ENCODE measurements around the gene LTBP1. TPM values are rescaled to one million over a fixed set of nuclear protein-coding genes. Genes with fewer than 3 reads are reported as not detected.

Gene LTBP1
- total and polyA plus RNA-seq, 2 experiments from 2014 or later: 15.7 to 49.8 TPM

GRCh38 chr2:33395034-33395433, 448.3 kb downstream of the LTBP1 start (continued):
- TF ChIP-seq, protein P1, sequence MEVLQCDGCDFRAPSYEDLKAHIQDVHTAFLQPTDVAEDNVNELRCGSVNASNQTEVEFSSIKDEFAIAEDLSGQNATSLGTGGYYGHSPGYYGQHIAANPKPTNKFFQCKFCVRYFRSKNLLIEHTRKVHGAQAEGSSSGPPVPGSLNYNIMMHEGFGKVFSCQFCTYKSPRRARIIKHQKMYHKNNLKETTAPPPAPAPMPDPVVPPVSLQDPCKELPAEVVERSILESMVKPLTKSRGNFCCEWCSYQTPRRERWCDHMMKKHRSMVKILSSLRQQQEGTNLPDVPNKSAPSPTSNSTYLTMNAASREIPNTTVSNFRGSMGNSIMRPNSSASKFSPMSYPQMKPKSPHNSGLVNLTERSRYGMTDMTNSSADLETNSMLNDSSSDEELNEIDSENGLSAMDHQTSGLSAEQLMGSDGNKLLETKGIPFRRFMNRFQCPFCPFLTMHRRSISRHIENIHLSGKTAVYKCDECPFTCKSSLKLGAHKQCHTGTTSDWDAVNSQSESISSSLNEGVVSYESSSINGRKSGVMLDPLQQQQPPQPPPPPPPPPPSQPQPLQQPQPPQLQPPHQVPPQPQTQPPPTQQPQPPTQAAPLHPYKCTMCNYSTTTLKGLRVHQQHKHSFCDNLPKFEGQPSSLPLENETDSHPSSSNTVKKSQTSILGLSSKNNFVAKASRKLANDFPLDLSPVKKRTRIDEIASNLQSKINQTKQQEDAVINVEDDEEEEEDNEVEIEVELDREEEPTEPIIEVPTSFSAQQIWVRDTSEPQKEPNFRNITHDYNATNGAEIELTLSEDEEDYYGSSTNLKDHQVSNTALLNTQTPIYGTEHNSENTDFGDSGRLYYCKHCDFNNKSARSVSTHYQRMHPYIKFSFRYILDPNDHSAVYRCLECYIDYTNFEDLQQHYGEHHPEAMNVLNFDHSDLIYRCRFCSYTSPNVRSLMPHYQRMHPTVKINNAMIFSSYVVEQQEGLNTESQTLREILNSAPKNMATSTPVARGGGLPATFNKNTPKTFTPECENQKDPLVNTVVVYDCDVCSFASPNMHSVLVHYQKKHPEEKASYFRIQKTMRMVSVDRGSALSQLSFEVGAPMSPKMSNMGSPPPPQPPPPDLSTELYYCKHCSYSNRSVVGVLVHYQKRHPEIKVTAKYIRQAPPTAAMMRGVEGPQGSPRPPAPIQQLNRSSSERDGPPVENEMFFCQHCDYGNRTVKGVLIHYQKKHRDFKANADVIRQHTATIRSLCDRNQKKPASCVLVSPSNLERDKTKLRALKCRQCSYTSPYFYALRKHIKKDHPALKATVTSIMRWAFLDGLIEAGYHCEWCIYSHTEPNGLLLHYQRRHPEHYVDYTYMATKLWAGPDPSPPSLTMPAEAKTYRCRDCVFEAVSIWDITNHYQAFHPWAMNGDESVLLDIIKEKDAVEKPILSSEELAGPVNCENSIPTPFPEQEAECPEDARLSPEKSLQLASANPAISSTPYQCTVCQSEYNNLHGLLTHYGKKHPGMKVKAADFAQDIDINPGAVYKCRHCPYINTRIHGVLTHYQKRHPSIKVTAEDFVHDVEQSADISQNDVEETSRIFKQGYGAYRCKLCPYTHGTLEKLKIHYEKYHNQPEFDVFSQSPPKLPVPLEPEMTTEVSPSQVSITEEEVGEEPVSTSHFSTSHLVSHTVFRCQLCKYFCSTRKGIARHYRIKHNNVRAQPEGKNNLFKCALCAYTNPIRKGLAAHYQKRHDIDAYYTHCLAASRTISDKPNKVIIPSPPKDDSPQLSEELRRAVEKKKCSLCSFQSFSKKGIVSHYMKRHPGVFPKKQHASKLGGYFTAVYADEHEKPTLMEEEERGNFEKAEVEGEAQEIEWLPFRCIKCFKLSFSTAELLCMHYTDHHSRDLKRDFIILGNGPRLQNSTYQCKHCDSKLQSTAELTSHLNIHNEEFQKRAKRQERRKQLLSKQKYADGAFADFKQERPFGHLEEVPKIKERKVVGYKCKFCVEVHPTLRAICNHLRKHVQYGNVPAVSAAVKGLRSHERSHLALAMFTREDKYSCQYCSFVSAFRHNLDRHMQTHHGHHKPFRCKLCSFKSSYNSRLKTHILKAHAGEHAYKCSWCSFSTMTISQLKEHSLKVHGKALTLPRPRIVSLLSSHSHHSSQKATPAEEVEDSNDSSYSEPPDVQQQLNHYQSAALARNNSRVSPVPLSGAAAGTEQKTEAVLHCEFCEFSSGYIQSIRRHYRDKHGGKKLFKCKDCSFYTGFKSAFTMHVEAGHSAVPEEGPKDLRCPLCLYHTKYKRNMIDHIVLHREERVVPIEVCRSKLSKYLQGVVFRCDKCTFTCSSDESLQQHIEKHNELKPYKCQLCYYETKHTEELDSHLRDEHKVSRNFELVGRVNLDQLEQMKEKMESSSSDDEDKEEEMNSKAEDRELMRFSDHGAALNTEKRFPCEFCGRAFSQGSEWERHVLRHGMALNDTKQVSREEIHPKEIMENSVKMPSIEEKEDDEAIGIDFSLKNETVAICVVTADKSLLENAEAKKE (CRISPR knock-in tag; IDR thresholded peaks at IDR 0.05): no peak
- TF ChIP-seq POLR2AphosphoS5 (IDR thresholded peaks at IDR 0.05; ENCODE audit: low read depth): no peak

DNA sequence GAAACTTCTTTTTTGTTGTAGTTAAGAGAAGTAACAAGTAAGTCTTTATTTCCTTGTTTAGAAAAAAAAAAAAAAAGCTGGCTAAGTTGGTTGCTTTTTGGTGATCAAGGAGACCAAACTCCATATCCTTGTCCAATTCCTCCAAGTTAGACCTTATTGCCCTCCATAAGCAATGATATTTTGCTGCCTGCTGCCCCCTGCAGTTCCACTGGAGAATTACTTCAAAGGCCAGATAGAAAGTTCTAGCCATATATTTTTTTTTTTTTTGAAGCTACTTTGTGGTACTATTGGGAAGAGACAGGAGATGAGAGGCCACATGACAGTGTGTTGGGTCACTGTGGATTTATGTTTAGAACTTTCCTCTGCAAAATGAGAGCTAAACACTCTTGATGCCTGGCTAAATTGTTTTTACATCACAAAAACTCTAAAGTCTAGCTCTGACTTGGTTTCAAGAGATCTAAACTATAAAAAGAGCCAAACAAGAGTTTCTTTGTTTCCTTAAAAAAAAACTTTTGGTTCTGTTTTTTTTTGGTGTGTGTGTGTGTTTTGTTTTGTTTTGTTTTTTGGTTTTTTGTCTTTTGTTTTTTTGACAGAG, 449.0 kb downstream of the LTBP1 start:
- H3K4me1 ChIP-seq (ENCODE audit: insufficient read depth): peaks cover 4% of the 10 kb centered on the region
- no peaks in the 10 kb centered on the region for H4K20me1 ChIP-seq (replicated peaks; ENCODE audit: insufficient read depth)
- DNase-seq (ENCODE audit: low spot score) (peak; percentile 62), ATAC-seq (no peak)
- no peaks in the 10 kb centered on the region for H3K9me2 ChIP-seq (ENCODE audit: insufficient read depth)
- H3K36me3 Mint-ChIP-seq (ENCODE audit: low read depth): peaks cover 13% of the 10 kb centered on the region; the same call in 2 of the 3 replicates
- peaks cover 4% of the 10 kb centered on the region; the same call in 1 of the 3 replicates for H3K9me3 Mint-ChIP-seq
- H3K79me2 ChIP-seq (replicated peaks; ENCODE audit: insufficient read depth): no peaks in the 10 kb centered on the region
- H3K36me3 ChIP-seq (ENCODE audit: insufficient read depth): no peaks in the 10 kb centered on the region
- H3F3A ChIP-seq (replicated peaks; ENCODE audit: low read depth): no peaks in the 10 kb centered on the region
- H3K27ac ChIP-seq (ENCODE audit: low read depth): no peak overlapping the region
- no peak overlapping the region for H2AFZ ChIP-seq
- H3K27me3 Mint-ChIP-seq (ENCODE audit: insufficient read depth, low read depth, poor library complexity): peaks cover 4% of the 10 kb centered on the region
- no peak overlapping the region for H3K4me3 ChIP-seq
- H3K4me1 Mint-ChIP-seq: peaks cover 9% of the 10 kb centered on the region; the same call in 2 of the 3 replicates
- no peak overlapping the region for H3K4me3 Mint-ChIP-seq
- H3K27ac Mint-ChIP-seq: no peak overlapping the region
- H3K27me3 ChIP-seq (ENCODE audit: insufficient read depth): no peaks in the 10 kb centered on the region
- H3K4me2 ChIP-seq: no peak overlapping the region
- TF ChIP-seq, protein P2, sequence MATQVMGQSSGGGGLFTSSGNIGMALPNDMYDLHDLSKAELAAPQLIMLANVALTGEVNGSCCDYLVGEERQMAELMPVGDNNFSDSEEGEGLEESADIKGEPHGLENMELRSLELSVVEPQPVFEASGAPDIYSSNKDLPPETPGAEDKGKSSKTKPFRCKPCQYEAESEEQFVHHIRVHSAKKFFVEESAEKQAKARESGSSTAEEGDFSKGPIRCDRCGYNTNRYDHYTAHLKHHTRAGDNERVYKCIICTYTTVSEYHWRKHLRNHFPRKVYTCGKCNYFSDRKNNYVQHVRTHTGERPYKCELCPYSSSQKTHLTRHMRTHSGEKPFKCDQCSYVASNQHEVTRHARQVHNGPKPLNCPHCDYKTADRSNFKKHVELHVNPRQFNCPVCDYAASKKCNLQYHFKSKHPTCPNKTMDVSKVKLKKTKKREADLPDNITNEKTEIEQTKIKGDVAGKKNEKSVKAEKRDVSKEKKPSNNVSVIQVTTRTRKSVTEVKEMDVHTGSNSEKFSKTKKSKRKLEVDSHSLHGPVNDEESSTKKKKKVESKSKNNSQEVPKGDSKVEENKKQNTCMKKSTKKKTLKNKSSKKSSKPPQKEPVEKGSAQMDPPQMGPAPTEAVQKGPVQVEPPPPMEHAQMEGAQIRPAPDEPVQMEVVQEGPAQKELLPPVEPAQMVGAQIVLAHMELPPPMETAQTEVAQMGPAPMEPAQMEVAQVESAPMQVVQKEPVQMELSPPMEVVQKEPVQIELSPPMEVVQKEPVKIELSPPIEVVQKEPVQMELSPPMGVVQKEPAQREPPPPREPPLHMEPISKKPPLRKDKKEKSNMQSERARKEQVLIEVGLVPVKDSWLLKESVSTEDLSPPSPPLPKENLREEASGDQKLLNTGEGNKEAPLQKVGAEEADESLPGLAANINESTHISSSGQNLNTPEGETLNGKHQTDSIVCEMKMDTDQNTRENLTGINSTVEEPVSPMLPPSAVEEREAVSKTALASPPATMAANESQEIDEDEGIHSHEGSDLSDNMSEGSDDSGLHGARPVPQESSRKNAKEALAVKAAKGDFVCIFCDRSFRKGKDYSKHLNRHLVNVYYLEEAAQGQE (IDR thresholded peaks at IDR 0.05; ENCODE audit: unreplicated experiment): no peak
- TF ChIP-seq POLR2AphosphoS5 (IDR thresholded peaks at IDR 0.05; ENCODE audit: low read depth) (no peak), EZH2 (IDR thresholded peaks at IDR 0.05; ENCODE audit: low read depth, unreplicated experiment) (no peak), EZH2phosphoT487 (IDR thresholded peaks at IDR 0.05; ENCODE audit: unreplicated experiment) (no peak), ZNF331 (CRISPR knock-in tag; IDR thresholded peaks at IDR 0.05; ENCODE audit: low read depth) (no peak)
- TF ChIP-seq, protein P3, sequence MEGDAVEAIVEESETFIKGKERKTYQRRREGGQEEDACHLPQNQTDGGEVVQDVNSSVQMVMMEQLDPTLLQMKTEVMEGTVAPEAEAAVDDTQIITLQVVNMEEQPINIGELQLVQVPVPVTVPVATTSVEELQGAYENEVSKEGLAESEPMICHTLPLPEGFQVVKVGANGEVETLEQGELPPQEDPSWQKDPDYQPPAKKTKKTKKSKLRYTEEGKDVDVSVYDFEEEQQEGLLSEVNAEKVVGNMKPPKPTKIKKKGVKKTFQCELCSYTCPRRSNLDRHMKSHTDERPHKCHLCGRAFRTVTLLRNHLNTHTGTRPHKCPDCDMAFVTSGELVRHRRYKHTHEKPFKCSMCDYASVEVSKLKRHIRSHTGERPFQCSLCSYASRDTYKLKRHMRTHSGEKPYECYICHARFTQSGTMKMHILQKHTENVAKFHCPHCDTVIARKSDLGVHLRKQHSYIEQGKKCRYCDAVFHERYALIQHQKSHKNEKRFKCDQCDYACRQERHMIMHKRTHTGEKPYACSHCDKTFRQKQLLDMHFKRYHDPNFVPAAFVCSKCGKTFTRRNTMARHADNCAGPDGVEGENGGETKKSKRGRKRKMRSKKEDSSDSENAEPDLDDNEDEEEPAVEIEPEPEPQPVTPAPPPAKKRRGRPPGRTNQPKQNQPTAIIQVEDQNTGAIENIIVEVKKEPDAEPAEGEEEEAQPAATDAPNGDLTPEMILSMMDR (conservative IDR thresholded peaks at IDR 0.05; ENCODE audit: low read depth in 2 of 2): peak; percentile 69 to 85

All from GM23338 (cell line).